VCaP (cell line): ENCODE data around the gene CFAP97D2.

ENCODE experiments used
- H3K27ac ChIP-seq: fragments of 450-650 bp; 2 replicates; pipeline ENCODE4 v1.5.1; 2017
- CTCF ChIP-seq: fragments of 450-650 bp; conservative IDR thresholded peaks from 2 replicates; pipeline ENCODE4 v1.5.1; 2017; ENCODE audit warnings: mild to moderate bottlenecking, moderate library complexity

CFAP97D2 gene

DNA sequence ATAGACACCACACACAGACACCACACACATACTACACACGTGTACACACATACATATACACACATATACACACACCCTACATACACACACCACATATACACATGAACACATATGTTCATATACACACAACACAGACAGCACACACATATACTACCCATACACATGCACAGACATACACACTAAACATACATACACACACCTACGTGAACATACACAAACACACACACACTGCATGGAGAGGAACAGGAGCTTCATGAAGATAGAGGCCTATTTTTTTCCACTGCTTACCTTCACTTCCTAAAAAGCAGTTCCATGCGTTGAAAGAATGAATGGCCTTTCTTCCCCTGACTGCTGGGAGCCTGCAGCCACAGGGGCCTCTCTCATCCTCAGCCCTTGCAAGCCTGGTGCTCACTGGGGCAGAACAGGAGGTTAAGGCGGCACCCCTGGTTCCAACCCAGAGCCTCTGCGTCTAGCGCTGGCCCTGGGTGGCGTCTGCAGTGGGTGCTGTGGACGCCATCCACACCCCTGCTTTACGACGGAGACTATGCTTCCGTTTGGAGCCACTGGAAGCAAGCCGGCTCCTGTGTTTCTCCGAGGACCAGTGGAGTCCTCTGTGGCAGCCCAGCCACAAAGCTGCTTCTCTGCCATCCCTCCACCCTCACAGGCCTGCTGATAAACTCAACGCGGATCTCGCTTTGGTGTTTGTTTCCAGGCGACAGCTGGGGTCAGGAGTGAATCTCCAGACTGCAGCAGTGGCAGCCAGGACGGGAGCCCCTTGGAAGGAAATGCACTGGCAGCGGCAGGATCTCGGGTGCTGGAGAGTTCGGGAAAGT lies 44.7 kb upstream of the CFAP97D2 start:
- TF ChIP-seq CTCF = no peak
- no peak overlapping the region for H3K27ac ChIP-seq

DNA sequence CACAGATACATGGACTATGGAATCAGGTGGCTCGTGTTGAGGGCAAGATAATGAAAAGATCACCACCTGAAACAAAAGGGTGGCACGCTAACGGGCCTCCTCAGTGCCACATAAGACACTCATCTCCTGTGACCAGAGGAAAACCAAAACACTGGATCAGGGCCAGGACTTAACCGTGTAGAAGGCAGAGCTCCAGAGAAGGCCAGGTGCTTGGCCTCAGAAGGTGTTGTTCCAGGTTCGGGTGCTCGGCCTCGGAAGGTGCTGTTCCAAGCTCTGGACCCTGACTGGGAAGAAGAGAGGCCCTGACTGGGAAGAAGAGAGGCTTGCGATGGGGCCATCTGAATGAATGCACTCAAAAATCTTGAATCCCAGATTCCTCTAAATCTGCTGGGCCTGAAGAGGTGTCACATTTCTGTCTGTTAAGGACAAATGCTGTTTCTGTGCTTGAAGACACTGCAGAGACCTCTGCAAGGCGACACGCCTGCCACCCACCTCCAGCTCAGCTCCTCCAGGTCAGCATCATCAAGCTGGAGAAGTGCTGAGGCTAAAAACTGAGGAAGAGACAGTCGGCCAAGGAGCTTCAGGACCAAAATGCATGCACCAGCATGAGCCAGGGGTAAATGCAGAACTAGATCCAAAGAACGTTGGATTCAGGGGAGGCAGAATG lies 44.0 kb upstream of the CFAP97D2 start:
- H3K27ac ChIP-seq = no peak overlapping the region

GRCh38 chr13:114135731-114136171 lies 43.3 kb upstream of the CFAP97D2 start:
- TF ChIP-seq CTCF = no peak

More for the DNA sequence above, 44.0 kb upstream of the CFAP97D2 start:
- no peak for TF ChIP-seq CTCF

DNA sequence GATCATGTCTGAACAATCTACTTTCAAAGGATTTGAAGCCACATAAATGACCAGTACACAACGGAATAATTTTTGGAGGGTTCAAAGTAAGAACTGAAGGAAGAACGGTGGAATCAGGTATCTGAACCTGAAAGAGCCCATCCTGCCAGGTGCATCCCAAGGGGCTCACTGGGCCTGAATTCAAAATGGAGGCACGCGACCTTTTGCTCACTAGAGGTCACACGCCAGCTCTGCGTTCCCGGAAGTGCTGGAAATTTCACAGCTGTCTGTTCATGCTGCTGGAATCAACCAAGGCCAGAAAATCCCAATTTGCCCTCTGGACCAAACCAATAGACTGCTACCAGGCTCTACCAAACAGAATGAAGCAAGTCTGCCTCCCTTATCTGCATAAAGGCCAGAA lies 42.5 kb upstream of the CFAP97D2 start:
- no peak for TF ChIP-seq CTCF
- H3K27ac ChIP-seq = no peak overlapping the region

More at GRCh38 chr13:114135731-114136171, 43.3 kb upstream of the CFAP97D2 start:
- H3K27ac ChIP-seq = no peak overlapping the region

DNA sequence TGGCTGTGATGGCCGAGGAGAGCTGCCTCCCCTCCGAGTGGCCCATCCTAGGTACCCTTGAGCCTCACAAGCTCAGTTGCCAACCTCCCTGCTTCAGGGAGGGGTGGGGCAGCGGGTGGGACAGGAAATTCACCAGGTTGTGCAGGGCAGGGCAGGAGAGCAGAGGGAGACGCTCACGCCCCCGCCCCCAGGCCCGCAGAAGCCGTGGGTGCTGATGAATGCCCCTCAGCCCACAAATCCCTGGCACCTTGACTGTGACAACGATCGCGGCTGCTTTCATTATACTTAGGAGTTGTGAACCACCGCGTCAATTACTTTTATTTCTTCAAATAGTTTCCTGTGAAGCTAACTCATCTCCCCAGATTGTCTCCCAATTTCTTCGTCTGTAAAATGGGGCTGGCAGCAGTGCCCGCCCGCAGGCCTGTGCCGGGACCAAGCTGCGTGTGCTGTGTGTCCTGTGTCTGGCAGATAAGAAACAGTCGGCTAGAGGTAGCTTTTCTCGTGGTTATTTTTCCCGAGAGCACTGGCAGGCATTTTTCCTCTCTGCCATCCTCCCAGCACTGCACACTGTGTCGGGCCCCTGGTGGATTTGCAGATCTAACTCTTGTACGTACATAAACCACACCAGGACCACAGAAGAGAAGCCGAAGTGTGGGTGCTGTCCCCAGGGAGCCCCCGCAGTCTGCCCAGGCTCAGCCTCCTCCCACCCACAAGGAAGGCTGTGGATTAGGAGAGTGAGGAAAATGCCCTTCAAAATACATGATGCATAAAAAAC lies 38.7 kb upstream of the CFAP97D2 start:
- TF ChIP-seq CTCF = no peak

DNA sequence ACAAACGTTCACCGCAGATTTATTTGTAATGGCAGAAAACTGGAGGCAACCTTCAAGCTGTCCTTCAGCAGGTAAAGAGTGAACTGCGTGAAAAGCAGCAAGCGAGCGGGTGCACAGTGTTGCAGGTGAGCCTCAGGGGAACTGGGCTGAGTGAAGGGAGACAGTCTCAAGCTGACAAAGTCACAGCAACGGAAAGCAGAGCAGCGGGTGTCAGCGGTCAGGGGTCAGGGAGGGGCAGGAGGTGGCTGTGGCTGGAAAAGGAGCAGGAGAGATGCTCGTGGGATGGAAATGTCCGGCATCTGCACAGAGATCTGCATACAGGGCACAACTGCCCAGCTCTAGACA lies 38.2 kb upstream of the CFAP97D2 start:
- H3K27ac ChIP-seq = no peak overlapping the region
- no peak for TF ChIP-seq CTCF

More for the DNA sequence above, 38.7 kb upstream of the CFAP97D2 start:
- H3K27ac ChIP-seq = no peak overlapping the region
